ENCODE measurements around the gene LRMDA.

DNA sequence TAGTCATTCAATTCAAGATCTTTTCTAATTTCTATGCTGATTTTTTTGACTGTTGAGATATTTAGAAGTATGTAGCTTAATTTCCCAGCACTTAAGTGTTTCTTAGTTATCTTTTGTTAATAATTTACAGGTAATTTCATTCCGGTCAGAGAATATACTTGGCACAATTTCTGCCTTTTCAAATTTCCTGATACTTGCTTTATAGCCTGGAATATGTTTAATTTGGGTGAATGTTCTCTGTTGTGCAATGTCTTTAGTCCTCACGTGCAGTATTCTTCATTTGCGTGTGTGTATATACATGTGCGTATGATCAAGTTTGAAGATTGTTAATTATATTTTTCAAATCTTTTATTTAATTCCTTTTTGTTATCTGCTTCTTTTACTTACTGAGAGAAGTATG, 989.3 kb downstream of the LRMDA start:
- TF ChIP-seq ZNF432 (CRISPR knock-in tag; IDR thresholded peaks at IDR 0.05; ENCODE audit: borderline replicate concordance) = no peak
- TF ChIP-seq, protein P1, sequence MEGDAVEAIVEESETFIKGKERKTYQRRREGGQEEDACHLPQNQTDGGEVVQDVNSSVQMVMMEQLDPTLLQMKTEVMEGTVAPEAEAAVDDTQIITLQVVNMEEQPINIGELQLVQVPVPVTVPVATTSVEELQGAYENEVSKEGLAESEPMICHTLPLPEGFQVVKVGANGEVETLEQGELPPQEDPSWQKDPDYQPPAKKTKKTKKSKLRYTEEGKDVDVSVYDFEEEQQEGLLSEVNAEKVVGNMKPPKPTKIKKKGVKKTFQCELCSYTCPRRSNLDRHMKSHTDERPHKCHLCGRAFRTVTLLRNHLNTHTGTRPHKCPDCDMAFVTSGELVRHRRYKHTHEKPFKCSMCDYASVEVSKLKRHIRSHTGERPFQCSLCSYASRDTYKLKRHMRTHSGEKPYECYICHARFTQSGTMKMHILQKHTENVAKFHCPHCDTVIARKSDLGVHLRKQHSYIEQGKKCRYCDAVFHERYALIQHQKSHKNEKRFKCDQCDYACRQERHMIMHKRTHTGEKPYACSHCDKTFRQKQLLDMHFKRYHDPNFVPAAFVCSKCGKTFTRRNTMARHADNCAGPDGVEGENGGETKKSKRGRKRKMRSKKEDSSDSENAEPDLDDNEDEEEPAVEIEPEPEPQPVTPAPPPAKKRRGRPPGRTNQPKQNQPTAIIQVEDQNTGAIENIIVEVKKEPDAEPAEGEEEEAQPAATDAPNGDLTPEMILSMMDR (CRISPR knock-in tag; IDR thresholded peaks at IDR 0.05) = no peak
- no peak for TF ChIP-seq ZNF747 (CRISPR knock-in tag; IDR thresholded peaks at IDR 0.05; ENCODE audit: borderline replicate concordance)
- TF ChIP-seq ZNF543 (CRISPR knock-in tag; IDR thresholded peaks at IDR 0.05) = no peak
- no peak for TF ChIP-seq JUND (CRISPR knock-in tag; IDR thresholded peaks at IDR 0.05)
- no peak for TF ChIP-seq ETV5 (CRISPR knock-in tag; IDR thresholded peaks at IDR 0.05; ENCODE audit: borderline replicate concordance)
- TF ChIP-seq MZF1 (CRISPR knock-in tag; IDR thresholded peaks at IDR 0.05; ENCODE audit: borderline replicate concordance) = no peak
- TF ChIP-seq, protein P2, sequence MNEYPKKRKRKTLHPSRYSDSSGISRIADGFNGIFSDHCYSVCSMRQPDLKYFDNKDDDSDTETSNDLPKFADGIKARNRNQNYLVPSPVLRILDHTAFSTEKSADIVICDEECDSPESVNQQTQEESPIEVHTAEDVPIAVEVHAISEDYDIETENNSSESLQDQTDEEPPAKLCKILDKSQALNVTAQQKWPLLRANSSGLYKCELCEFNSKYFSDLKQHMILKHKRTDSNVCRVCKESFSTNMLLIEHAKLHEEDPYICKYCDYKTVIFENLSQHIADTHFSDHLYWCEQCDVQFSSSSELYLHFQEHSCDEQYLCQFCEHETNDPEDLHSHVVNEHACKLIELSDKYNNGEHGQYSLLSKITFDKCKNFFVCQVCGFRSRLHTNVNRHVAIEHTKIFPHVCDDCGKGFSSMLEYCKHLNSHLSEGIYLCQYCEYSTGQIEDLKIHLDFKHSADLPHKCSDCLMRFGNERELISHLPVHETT (CRISPR knock-in tag; conservative IDR thresholded peaks at IDR 0.05) = no peak

All from HepG2 (cell line).